H9 (cell line): ENCODE measurements around the gene GPHN. TPM values are rescaled to one million over a fixed set of nuclear protein-coding genes. Genes with fewer than 3 reads are reported as not detected.

Source experiments
- DNase-seq: peaks from one replicate; pipeline ENCODE4 v3.0.0-alpha.2; 2017
- H2AFZ ChIP-seq: one replicate; pipeline ENCODE4 v1.6.1; 2013; ENCODE audit warnings: mild to moderate bottlenecking, low read length, control low read depth, moderate library complexity
- H2AK5ac ChIP-seq: 2 replicates; pipeline ENCODE4 v1.6.1; 2013; ENCODE audit warnings: low read length, control low read depth, mixed read lengths; ENCODE audit not compliant: insufficient read length
- H2BK120ac ChIP-seq: one replicate; pipeline ENCODE4 v1.6.1; 2013; ENCODE audit warnings: low read depth, mild to moderate bottlenecking, low read length, control low read depth, inconsistent platforms; ENCODE audit not compliant: poor library complexity, severe bottlenecking
- H2BK12ac ChIP-seq: 2 replicates; pipeline ENCODE4 v1.6.1; 2013; ENCODE audit warnings: low read length, control low read depth, mixed read lengths, low read depth; ENCODE audit not compliant: insufficient read length
- H2BK15ac ChIP-seq: 2 replicates; pipeline ENCODE4 v1.6.1; 2013; ENCODE audit warnings: low read depth, low read length, control low read depth
- H2BK20ac ChIP-seq: one replicate; pipeline ENCODE4 v1.6.1; 2013; ENCODE audit warnings: low read depth, mild to moderate bottlenecking, low read length, control low read depth, inconsistent platforms; ENCODE audit not compliant: poor library complexity, severe bottlenecking
- H2BK5ac ChIP-seq: 2 replicates; pipeline ENCODE4 v1.6.1; 2013; ENCODE audit warnings: low read length, control low read depth, mixed read lengths; ENCODE audit not compliant: insufficient read length
- H3K14ac ChIP-seq: 2 replicates; pipeline ENCODE4 v1.6.1; 2013; ENCODE audit warnings: low read length, control low read depth; ENCODE audit not compliant: insufficient read depth
- H3K18ac ChIP-seq: 2 replicates; pipeline ENCODE4 v1.6.1; 2013; ENCODE audit warnings: low read depth, mild to moderate bottlenecking, mixed read lengths, low read length, control low read depth; ENCODE audit not compliant: insufficient read length
- H3K23ac ChIP-seq: 2 replicates; pipeline ENCODE4 v1.6.1; 2013; ENCODE audit warnings: low read length, control low read depth, mixed read lengths, low read depth; ENCODE audit not compliant: insufficient read length
- H3K23me2 ChIP-seq: 2 replicates; pipeline ENCODE4 v1.6.1; 2013; ENCODE audit warnings: low read depth, mild to moderate bottlenecking, mixed read lengths, low read length, control low read depth; ENCODE audit not compliant: insufficient read length, poor library complexity, severe bottlenecking
- H3K27ac ChIP-seq: 2 replicates; pipeline ENCODE4 v1.5.1; 2013; ENCODE audit warnings: low read length, control low read depth, mixed read lengths, low read depth; ENCODE audit not compliant: insufficient read length
- H3K27me3 ChIP-seq: 2 replicates; pipeline ENCODE4 v1.6.1; 2013; ENCODE audit warnings: low read length, control low read depth, inconsistent platforms; ENCODE audit not compliant: insufficient read depth
- H3K4ac ChIP-seq: 2 replicates; pipeline ENCODE4 v1.6.1; 2013; ENCODE audit warnings: low read depth, mild to moderate bottlenecking, control low read depth, inconsistent platforms, low read length, moderate library complexity
- H3K4me1 ChIP-seq: 2 replicates; pipeline ENCODE4 v1.6.1; 2013; ENCODE audit warnings: low read length, control low read depth, inconsistent platforms; ENCODE audit not compliant: insufficient read depth
- H3K4me2 ChIP-seq: 2 replicates; pipeline ENCODE4 v1.6.1; 2013; ENCODE audit warnings: low read length, control low read depth, mixed read lengths; ENCODE audit not compliant: insufficient read length, insufficient read depth
- H3K56ac ChIP-seq: 2 replicates; pipeline ENCODE4 v1.6.1; 2013; ENCODE audit warnings: low read depth, mild to moderate bottlenecking, mixed read lengths, low read length, control low read depth; ENCODE audit not compliant: insufficient read length
- H3K79me1 ChIP-seq: 2 replicates; pipeline ENCODE4 v1.6.1; 2013; ENCODE audit warnings: low read depth, mild to moderate bottlenecking, moderate library complexity, low read length, control low read depth, inconsistent platforms; ENCODE audit not compliant: insufficient read depth, poor library complexity, severe bottlenecking
- H3K79me2 ChIP-seq: 2 replicates; pipeline ENCODE4 v1.6.1; 2013; ENCODE audit warnings: low read length, control low read depth, inconsistent platforms; ENCODE audit not compliant: insufficient read depth
- H3K9ac ChIP-seq: 2 replicates; pipeline ENCODE4 v1.6.1; 2013; ENCODE audit warnings: low read length, control low read depth, mixed read lengths; ENCODE audit not compliant: insufficient read length; ENCODE audit errors: extremely low read depth
- H3K9me3 ChIP-seq: one replicate; pipeline ENCODE4 v1.6.1; 2013; ENCODE audit warnings: low read depth, low read length, inconsistent platforms; ENCODE audit not compliant: control insufficient read depth
- H3T11ph ChIP-seq: one replicate; pipeline ENCODE4 v1.6.1; 2013; ENCODE audit warnings: mild to moderate bottlenecking, low read length, control low read depth, inconsistent platforms
- H4K20me1 ChIP-seq: one replicate; pipeline ENCODE4 v1.6.1; 2013; ENCODE audit not compliant: control insufficient read depth, insufficient read length, insufficient read depth
- H4K5ac ChIP-seq: 2 replicates; pipeline ENCODE4 v1.6.1; 2013; ENCODE audit warnings: low read depth, mild to moderate bottlenecking, mixed read lengths, low read length, control low read depth; ENCODE audit not compliant: insufficient read length
- H4K8ac ChIP-seq: replicated peaks from 2 replicates; pipeline ENCODE4 v1.6.1; 2013; ENCODE audit warnings: low read length, control low read depth, mixed read lengths, low read depth; ENCODE audit not compliant: insufficient read length
- H4K91ac ChIP-seq: 2 replicates; pipeline ENCODE4 v1.6.1; 2013; ENCODE audit warnings: low read depth, mild to moderate bottlenecking, moderate library complexity, mixed read lengths, low read length, control low read depth; ENCODE audit not compliant: insufficient read length
- H3K27ac Mint-ChIP-seq, 3 experiments: 2 replicates in 2 of 3; 3 replicates in 1 of 3; pipeline ENCODE4 v1.8.0; 2020 to 2021; ENCODE audit warnings: mixed read lengths in 3 of 3, mild to moderate bottlenecking in 1 of 3, moderate library complexity in 1 of 3
- H3K27me3 Mint-ChIP-seq: 2 replicates; pipeline ENCODE4 v1.8.0; 2021; ENCODE audit warnings: low read depth, mild to moderate bottlenecking, moderate library complexity, mixed read lengths
- H3K36me3 Mint-ChIP-seq, 3 experiments: 2 replicates in 2 of 3; 3 replicates in 1 of 3; pipeline ENCODE4 v1.8.0; 2020 to 2021; ENCODE audit warnings: low read depth in 3 of 3, mixed read lengths in 3 of 3; ENCODE audit not compliant: insufficient read depth in 1 of 3
- H3K4me1 Mint-ChIP-seq, 2 experiments: 2 replicates each; pipeline ENCODE4 v1.8.0; 2020; ENCODE audit warnings: mixed read lengths in 2 of 2
- H3K4me3 Mint-ChIP-seq, 2 experiments: 2 replicates in 1 of 2; 3 replicates in 1 of 2; pipeline ENCODE4 v1.8.0; 2020 to 2021; ENCODE audit warnings: mild to moderate bottlenecking in 2 of 2, mixed read lengths in 2 of 2, moderate library complexity in 1 of 2
- H3K9me3 Mint-ChIP-seq, 2 experiments: 2 replicates in 1 of 2; 3 replicates in 1 of 2; pipeline ENCODE4 v1.8.0; 2020; ENCODE audit warnings: mild to moderate bottlenecking in 2 of 2, mixed read lengths in 2 of 2, moderate library complexity in 1 of 2
- WGBS: extraction: QIAGEN DNeasy Blood & Tissue Kit; methylation state at CpG from one replicate; pipeline ENCODE4 v1.1.7; 2013; ENCODE audit warnings: missing lambda C conversion rate, low lambda C conversion rate, mixed read lengths; ENCODE audit not compliant: insufficient read length; ENCODE audit errors: extremely low coverage; 5-methylcytosine and 5-hydroxymethylcytosine counted together
- total RNA-seq: library from RNA; stranded (reverse); gene quantifications from 2 replicates; pipeline ENCODE4 v1.2.1, GENCODE V29; 2021
- TF ChIP-seq, protein P1 (sequence below): fragments of 200-600 bp; sonication (generic); conservative IDR thresholded peaks from 3 replicates; pipeline ENCODE4 v1.8.0; 2021; ENCODE audit warnings: antibody characterized with exemption, mild to moderate bottlenecking

GPHN gene
- total RNA-seq, 1 experiment from 2014 or later = 16.1 TPM

DNA sequence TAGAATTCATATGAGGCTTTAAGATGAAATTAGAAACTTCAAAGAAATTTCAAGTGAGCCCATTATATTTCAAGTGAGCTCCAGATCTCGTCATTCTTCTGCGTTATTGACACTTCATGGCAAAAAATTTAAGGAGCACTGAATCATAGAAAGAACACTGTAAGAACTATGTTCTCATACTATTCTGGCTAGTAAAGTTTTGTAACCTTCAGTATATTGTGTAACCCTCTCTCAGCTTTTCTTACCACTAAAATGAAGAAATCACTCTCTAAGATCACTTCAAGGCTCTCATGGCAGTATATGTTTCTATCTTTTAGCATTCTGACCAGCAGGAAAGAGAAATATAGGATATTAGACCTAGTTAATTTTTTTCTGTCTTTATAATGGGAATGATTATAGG is 6.3 kb downstream of the GPHN start:
- TF ChIP-seq, protein P1, sequence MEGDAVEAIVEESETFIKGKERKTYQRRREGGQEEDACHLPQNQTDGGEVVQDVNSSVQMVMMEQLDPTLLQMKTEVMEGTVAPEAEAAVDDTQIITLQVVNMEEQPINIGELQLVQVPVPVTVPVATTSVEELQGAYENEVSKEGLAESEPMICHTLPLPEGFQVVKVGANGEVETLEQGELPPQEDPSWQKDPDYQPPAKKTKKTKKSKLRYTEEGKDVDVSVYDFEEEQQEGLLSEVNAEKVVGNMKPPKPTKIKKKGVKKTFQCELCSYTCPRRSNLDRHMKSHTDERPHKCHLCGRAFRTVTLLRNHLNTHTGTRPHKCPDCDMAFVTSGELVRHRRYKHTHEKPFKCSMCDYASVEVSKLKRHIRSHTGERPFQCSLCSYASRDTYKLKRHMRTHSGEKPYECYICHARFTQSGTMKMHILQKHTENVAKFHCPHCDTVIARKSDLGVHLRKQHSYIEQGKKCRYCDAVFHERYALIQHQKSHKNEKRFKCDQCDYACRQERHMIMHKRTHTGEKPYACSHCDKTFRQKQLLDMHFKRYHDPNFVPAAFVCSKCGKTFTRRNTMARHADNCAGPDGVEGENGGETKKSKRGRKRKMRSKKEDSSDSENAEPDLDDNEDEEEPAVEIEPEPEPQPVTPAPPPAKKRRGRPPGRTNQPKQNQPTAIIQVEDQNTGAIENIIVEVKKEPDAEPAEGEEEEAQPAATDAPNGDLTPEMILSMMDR = no peak
- no peak overlapping the region for H4K5ac ChIP-seq
- H4K8ac ChIP-seq = no peak overlapping the region
- H3K4me3 Mint-ChIP-seq = no peak overlapping the region
- peaks cover 3% of the 10 kb centered on the region for H3K23me2 ChIP-seq
- no peak overlapping the region for H3K9ac ChIP-seq
- no peak overlapping the region for H3K23ac ChIP-seq
- H3K4me2 ChIP-seq = no peak overlapping the region
- no peaks in the 10 kb centered on the region for H3K9me3 ChIP-seq
- H3K4ac ChIP-seq = no peak overlapping the region
- no peak overlapping the region for H2BK15ac ChIP-seq
- no peaks in the 10 kb centered on the region for H4K20me1 ChIP-seq
- no peak overlapping the region for H2AK5ac ChIP-seq
- H3K79me2 ChIP-seq = no peaks in the 10 kb centered on the region; the same call in 1 of the 2 replicates
- no peak overlapping the region for H3K14ac ChIP-seq
- no peak overlapping the region for H3K27ac ChIP-seq
- H3K56ac ChIP-seq = no peak overlapping the region
- H3K4me1 ChIP-seq = no peaks in the 10 kb centered on the region
- no CpG with 5 or more reads among the region's 2 CpGs for WGBS
- no peaks in the 10 kb centered on the region for H3K79me1 ChIP-seq
- H3T11ph ChIP-seq = no peak overlapping the region
- H4K91ac ChIP-seq = no peak overlapping the region
- peaks cover 8 to 10% of the 10 kb centered on the region in 2 experiments; a peak in 3 of 4 replicates for H3K4me1 Mint-ChIP-seq
- no peak overlapping the region for H2BK12ac ChIP-seq
- no peak overlapping the region for H2AFZ ChIP-seq
- peaks cover 0 to 5% (median 0%) of the 10 kb centered on the region in 3 experiments; a peak in 2 of 7 replicates for H3K36me3 Mint-ChIP-seq
- H3K27me3 Mint-ChIP-seq = peaks cover 20% of the 10 kb centered on the region
- no peak overlapping the region for H2BK120ac ChIP-seq
- no peak overlapping the region for H3K27ac Mint-ChIP-seq
- no peaks in the 10 kb centered on the region; the same call in 1 of the 2 replicates for H3K27me3 ChIP-seq
- DNase-seq = no peak
- H3K9me3 Mint-ChIP-seq = peaks cover 0 to 7% of the 10 kb centered on the region in 2 experiments; a peak in 4 of 5 replicates
- H2BK5ac ChIP-seq = no peak overlapping the region
- H3K18ac ChIP-seq = no peak overlapping the region
- no peak overlapping the region for H2BK20ac ChIP-seq
